ENCODE data around the gene IFITM10. TPM values are rescaled to one million over a fixed set of nuclear protein-coding genes. Genes with fewer than 3 reads are reported as not detected.

Gene IFITM10
- under 1 TPM; 0.11 to 0.30 (median 0.14) TPM for polyA plus RNA-seq (ENCODE audit: insufficient read length in 3 of 3)

DNA sequence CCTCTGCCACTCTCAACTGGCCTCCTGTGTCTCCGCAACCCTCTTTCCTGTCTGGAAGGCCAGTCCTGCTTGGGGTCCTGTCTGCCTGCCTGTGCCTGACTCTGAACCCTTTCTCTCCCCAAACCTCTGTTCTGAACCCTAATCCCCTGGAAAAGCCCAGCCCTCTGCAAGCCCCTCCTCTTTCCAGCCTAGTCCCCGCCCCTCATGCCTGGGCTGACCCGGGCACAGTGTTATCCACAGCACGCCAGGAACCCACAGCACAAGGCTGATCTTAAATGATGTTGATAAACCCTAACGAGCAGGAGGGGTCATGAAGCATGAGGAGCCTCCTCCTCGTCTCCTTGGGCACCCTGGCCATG lies at the start of gene IFITM10:
TSS of gene IFITM10 (minus strand) at position 115 of the 359 bp plus-strand sequence. CDS start 153 bp downstream, outside the sequence.
- DNase-seq (ENCODE audit: low read depth in 3 of 3, low spot score in 2 of 3) = no peak

DNA sequence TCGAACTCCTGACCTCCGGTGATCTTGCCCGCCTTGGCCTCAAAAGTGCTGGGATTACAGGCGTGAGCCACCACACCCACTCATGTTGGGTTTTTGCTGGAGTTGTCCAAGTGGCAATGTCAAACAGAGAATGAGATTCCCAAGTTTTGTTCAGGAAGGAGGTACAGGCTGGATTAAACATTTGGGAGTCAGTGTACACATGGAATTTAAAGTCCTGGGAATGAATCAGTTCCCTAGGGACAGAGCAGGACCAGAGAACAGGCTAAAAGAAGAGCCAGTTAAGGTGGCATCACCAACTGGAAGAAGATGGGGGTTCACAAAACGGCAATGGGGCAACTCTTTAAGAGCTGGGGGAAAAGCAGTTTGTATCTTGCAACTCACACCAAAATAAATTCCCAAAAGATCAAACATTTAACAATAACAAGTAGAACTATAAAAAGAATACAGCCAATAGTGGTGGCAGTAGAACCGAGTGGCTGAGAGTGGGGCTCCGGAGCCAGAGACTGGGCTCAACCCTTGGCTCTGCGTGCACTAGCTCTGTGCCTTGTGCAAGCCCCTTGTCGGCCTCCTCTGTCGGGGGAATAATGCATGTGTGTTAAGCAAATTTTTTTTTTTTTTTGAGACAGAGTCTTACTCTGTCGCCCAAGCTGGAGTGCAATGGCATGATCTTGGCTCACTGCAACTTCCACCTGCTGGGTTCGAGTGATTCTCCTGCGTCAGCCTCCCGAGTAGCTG lies 47.2 kb upstream of the IFITM10 start:
- no peak for DNase-seq (ENCODE audit: low read depth in 3 of 3, low spot score in 2 of 3)

DNA sequence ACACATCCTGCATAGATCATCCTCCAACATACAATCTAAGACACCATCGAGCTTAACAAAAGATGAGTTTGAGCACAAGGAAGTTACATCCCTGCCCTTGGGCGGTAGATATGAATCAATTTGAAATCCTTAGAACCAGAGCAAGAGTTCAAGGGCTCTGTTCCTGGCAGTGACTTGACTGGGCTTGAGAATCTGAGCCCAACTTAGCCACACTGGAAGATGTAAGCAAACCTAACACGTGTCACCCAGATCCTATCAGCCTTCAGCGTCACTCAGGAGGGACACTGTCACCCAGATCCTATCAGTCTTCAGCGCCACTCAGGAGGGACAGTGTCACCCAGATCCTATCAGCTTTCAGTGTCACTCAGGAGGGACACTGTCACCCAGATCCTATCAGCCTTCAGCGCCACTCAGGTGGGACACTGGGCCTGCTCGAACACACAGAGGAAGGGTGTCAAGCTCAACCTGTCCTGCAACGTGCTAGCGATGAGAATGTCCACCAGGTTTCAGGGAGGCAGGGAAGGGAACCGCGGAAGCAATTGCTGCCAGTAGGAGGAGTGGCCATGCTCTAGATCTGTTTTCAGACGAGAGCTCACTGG lies 46.1 kb upstream of the IFITM10 start:
- DNase-seq (ENCODE audit: low read depth in 3 of 3, low spot score in 2 of 3) = no peak

DNA sequence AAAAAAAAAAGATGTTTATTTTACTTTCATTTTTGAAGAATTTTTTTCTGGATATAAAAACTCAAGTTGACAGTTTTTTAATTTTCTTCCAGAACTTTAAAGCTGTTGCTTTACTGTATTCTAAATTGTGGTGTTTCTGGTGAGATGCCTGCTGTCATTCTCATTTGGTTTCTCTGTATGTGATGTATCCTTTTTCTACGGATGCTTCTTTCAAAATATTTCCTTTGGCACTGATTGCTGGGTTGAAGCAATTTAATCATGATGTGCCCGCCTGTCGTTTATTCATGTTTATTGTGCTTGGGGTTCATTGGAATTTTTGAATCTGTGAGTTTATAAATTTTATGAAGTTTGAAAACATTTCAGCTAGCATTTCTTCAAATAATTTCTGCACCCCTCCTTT lies 42.7 kb upstream of the IFITM10 start:
- no peak for DNase-seq (ENCODE audit: low read depth in 3 of 3, low spot score in 2 of 3)

DNA sequence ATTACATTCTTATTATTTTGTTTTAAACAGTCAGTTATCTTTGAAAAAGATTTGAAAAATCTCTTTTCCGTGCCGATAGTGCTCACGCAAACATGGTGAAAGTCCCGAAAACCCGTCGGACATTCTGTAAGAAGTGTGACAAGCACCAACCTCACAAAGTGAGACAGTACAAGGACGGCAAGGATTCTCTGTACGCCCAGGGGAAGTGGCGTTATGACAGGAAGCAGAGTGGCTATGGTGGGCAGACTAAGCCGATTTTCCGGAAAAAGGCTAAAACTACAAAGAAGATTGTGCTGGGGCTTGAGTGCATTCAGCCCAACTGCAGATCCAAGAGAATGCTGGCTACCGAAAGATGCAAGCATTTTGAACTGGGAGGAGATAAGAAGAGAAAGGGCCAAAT lies 42.1 kb upstream of the IFITM10 start:
- DNase-seq (ENCODE audit: low read depth in 3 of 3, low spot score in 2 of 3) = no peak

DNA sequence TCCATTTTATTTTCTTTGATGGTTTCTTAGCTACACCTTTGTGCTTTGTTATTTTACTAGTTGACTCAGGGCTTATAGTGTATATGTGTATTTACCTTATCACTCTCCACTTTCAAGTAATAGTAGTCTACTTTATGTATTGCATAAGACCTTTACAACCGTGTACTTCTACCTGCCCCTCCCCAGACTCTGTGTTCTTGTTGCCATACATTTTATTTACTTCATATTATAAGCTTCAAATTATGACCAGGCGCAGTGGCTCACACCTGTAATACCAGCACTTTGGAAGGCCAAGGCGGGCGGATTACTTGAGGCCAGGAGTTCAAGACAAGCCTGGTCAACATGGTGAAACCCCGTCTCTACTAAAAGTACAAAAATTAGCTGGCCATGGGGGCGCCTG lies 41.5 kb upstream of the IFITM10 start:
- DNase-seq (ENCODE audit: low read depth in 3 of 3, low spot score in 2 of 3) = no peak

DNA sequence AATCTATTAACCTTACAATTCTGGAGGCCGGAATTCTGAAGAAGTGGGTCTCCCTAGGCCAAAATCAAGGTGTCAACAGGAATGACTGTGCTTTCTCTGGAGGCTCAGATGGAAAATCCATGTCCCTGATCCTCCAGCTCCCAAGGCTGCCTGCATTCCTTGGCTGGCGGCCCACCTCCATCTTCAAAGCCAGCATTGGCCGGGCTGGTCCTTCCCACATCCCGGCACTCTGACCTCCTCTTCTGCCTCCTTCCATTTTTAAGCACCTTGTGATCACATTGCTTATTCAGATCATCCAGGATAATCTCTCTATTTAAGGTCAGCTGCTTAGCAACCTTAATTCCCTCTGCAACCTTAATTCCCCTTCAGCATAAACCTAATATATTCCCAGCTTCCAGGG lies 36.1 kb upstream of the IFITM10 start:
- DNase-seq (ENCODE audit: low read depth in 3 of 3, low spot score in 2 of 3) = no peak

DNA sequence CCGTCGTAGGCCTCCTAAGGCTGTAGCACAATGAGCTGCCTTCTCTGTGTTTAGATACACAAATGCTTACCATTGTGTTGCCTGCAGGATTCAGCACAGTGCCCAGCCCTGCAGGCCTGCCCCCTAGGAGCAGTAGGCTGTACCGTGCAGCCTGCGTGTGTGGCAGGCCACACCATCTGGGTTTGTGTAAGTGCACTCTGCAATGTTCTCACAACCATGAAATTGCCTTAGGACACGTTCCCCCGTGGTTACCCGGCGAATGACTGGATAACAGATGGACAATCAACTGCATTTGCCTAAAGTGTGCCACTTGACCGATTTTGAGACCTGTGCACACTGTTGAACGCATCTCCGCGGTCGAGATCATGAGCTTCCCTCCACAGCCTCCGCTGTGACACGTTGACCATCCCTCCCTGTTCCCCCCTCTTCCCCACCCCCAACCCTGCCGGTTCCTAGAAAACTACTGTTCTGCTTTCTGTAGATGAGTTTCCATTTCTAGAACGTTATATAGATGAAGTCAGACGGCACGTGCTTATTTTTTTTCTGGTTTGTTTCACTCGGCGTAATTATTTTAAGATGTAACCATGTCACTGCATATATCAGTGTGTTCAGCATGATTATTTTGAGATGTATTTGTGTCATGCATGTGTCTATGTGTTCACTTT lies 35.5 kb upstream of the IFITM10 start:
- no peak for DNase-seq (ENCODE audit: low read depth in 3 of 3, low spot score in 2 of 3)

DNA sequence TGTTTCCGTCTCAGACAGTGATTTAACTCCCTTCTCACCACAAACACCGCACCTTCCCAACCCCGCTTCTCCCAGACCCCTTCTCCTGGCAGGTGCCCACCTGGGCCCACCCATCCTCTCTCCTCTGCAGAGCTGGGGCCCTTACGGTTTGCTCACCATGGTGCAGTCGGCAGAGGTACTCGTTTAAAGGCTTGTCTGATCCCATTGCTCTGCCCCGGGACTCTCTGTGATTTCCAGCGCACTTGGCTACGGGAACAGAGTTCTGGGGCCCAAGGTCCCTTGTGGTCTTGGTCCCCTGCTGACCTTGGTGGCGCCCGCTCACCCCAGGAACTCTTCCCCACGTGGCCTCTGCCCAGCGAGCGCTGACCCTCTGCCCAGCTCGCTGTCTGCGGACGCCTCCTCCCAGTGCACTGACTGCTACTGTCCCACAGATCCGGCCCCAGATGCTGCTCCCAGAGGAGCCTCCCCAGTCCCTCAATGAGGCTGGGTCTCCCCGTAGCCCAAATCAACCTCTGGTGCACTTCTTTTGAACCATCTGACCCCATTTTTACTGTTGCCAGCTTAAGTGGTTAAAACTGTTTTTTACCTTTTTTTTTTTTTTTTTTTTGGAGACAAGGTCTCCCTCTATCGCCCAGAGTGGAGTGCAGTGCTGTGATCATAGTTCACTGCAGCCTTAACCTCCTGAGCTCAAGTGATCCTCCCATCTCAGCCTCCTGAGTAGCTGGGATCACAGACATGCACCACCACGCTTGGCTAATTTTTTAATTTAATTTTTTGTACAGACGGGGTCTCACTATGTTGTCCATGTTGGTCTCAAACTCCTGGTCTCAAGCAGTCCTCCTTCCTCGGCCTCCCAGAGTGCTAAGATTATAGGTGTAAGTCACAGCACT lies 34.6 kb upstream of the IFITM10 start:
- DNase-seq (ENCODE audit: low read depth in 3 of 3, low spot score in 2 of 3) = no peak

DNA sequence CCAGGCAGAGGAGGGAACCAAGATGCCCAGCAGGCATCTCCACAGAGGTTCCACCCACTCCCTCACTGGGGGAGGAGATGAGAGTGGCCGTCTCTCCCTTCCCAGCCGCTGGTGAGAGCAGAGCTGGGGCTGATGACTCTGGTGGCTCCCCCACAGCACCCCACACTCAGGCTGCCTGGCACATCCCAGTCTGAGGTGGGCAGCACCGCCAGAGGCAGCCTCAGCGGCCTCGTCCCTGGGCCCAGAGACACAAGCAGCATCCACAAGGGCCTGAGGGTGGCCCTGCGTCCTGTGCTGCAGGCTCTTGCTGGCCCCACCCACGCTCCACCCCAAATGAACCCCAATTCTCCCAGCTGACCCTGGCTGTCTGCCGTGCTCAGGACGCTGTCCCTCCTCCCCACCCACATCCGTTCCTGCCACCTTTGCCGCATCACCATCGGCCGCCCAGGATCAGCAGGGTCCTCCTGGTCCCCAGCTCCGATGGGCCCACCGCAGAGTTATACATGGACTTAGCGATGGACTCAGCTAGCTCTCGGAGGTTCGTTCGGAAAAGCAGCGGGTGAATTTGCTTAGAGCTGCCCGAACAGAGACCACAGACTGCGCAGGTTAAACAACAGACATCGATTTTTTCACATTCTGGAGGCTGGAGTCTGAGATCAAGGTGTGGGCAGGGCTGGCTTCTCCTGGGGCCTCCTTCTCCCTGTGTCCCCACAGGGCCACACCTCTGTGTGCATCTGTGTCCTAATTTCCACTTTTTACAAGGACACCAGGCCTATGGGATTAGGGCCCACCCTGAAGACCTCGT lies 33.5 kb upstream of the IFITM10 start:
- no peak for DNase-seq (ENCODE audit: low read depth in 3 of 3, low spot score in 2 of 3)

DNA sequence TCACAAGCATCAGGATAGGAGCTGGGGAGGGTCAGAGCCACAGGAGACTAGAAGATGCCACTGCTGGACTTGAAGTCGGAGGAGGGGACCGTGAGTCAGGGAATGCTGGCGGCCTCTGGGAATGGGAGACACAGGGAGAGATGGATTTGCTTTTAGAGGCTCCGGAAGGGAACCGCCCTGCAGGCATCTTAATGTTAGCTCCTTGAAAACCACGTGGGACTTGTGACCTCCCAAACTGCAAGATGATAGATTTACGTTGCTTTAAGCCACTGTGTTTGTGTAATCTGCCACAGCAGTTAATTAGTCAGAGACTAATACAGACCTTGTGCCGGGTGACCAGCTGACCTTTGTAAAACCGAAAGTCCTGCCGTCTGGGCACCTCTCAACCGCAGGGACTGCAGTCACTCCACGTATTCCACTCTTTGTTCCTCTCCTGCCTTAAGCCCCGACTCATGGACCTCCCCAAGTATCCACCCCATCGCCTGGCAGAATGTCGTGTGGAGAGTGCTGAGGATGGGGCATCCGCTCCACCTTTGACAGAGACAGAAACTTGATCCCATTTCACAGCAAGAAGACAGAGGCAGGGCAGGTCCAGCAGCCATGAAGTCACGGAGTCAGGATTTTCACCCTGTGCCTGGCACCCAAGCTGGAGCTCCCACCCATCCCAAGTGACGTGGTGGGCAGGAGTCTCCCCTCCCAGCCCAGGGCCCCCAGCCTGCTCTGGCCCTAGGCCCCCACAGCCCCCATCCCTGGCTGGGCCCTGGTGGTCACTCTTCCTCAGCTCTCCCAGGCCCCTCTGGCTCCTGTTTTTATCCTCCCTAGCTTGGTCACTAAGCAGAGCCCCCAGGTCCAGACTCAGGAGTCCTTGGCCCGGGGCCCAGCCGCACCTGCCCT lies 32.7 kb upstream of the IFITM10 start:
- DNase-seq (ENCODE audit: low read depth in 3 of 3, low spot score in 2 of 3) = no peak

DNA sequence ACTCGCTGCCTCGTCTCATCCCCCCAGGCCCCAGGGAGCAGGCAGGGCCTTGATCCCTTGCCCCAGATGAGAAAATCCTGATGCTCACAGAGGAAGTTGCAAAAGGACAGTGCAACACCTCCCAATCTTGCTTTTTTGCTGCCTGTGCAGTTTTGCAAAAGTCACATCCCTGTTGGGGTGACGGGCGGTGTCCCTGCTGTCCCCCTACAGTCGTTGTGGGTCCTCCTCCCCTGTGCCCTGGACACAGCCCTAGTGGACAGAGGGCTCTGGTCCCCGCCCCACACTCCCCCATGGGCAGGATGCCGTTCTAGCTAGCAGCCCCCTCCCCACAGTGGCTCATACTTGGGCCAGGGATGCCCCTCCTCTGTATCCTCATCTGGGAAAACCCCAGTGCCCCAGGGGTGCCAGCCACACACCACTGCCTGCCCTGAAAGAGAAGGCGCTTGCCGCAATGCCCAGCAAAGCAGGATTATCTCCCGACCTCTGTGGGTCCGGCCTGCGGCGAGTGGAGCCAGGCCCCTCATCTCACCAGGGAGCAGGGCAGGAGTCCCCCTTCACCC lies 31.7 kb upstream of the IFITM10 start:
- no peak for DNase-seq (ENCODE audit: low read depth in 3 of 3, low spot score in 2 of 3)

DNA sequence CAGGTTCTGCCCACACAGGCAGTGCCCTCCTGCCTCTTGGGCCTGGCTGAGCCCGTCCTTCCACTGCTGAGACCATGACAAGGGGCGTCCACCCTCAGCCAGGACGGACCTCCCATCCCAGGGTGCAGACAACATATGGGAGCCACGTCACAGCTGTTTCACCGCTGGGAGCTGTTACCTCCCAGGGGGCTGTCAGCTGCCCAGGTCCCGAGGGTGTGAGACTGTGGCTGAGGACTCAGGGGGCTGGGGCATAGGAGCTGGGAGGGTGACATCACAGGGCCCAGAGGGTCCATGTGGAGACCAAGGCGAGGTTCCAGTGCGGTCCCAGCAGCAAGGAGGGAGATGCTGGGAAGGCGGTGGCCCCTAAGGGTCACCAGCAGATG lies 31.2 kb upstream of the IFITM10 start:
- DNase-seq (ENCODE audit: low read depth in 3 of 3, low spot score in 2 of 3) = no peak

DNA sequence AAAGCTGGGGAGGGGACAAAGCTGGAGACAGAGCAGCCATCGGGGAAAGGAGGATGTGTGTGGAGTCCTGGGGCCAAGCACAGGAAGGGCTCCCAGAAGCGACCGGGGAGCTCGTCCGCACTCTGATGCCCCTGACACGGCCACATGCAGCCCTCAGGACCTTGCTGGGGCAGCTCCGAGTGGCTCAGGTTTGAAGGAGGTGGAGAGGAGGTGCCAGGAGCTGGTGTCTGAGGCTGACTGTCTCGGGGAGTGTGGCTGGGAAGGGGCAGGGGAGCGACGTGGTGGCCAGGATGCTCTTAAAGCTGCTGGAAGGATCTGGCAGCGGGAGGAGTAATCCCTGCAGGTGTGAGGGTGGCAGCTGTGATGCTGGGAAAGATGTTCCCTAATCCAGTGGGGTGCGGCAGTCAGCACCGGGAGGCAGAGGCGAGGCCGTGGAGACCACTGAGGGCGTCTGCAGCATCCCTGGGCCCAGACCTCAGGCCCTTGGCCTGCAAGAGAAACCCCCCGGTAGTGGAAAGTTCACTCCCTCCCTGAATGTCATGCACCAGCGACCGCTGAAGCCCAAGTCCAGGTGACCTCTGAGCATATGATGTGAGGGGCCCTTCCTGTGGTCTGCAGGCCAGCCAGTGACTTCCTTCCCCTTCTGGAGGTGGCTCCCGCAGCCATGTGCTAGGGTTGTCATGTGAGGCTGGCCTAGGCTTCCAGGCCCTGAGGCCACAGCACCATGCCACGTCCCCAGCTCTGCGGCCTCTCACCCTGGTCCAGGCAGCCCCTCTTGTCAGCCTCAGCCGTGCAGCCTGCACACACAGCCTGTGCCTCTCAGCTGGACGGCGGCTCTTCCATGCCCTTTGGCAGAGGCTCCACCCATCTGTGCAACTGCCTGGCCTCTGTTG lies 30.6 kb upstream of the IFITM10 start:
- no peak for DNase-seq (ENCODE audit: low read depth in 3 of 3, low spot score in 2 of 3)

DNA sequence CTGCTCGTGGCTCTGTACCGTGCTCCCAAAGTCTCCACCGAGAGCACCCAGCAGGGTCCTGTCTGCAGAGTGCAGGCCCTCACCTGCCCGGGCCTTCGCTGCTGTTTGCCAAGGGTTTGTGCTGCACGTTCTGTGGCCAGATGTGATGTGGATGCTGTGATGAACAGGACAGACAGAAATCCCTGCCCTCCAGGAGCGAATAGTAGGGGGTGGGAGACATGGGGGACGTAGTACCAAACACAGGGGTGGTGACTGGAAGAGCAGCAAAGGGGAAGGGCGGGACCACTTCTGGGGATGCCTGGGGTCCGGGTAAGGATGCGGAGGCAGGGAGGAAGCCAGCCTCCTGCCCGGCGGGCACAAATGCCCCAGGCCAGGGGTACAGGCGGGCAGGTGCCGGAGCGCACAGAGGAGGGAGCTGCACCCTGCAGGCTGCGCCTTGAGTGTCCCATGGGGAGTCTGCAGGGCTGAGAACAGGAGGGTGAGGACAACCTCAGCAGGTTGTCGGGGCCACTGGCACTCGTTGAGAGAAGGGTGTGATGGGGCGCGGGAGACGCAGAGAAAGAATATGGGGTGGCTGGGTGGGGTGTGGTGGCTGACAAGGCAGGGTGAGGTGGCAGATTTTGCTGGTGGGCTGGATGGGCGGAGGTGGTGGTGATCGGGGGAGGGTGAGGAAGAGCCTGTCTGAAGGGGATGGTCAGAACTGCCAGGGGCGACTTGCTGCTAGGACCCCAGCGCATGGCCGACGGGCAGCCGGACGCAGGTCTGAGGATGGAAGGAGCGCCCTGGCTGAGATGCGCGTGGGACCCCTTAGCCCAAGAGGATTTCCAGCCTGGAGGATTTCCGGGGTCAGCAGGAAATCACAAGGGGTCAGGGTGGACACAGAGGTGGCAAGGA lies 29.7 kb upstream of the IFITM10 start:
- DNase-seq (ENCODE audit: low read depth in 3 of 3, low spot score in 2 of 3) = no peak

DNA sequence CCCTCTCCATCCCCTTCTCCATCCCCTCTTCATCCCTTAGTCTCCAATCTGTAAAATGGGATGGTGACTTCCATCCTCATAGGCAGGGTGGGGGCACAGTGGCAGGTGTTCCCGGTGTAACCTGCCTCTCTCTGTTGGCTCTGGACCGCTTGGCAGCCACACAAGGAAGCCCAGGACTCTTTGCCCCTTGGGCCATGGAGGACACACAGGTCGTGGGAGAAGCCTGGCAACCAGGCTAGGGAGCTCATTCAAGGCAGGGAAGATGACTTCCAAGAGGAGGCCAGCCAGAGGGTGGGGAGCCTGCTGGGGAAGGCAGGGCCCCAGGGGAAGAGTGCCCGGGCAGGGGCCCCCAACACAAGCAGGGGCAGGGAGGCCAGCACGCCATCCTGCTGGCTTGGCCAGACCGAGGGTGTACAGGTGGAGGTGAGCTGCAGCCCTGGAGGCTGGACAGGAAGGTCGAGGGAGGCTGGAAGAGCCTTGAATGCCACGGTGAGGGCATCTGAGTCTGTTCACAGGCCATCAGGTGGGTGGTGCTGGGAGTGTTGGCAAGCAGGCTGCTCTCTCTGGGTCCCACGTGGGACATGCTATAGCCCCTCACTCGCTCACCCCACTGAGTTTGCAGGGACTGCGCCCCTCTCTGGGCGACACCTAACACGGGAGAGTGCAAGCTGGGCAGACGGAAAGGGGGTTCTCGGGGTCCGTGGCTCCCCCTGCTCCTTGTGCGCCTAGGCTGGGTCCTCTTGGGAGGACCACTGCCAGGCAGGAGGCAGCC lies 28.8 kb upstream of the IFITM10 start:
- DNase-seq (ENCODE audit: low read depth in 3 of 3, low spot score in 2 of 3) = no peak
